ENCODE measurements around the gene CHD3.

DNA sequence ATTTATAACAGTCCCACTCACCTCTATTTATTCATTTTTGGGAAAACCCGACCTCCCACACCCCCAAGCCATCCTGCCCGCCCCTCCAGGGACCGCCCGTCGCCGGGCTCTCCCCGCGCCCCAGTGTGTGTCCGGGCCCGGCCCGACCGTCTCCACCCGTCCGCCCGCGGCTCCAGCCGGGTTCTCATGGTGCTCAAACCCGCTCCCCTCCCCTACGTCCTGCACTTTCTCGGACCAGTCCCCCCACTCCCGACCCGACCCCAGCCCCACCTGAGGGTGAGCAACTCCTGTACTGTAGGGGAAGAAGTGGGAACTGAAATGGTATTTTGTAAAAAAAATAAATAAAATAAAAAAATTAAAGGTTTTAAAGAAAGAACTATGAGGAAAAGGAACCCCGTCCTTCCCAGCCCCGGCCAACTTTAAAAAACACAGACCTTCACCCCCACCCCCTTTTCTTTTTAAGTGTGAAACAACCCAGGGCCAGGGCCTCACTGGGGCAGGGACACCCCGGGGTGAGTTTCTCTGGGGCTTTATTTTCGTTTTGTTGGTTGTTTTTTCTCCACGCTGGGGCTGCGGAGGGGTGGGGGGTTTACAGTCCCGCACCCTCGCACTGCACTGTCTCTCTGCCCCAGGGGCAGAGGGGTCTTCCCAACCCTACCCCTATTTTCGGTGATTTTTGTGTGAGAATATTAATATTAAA lies 34.4 kb upstream of the CHD3 start:
- TF ChIP-seq CREB1 (IDR thresholded peaks at IDR 0.05; ENCODE audit: low read depth), result no peak
- TF ChIP-seq, protein P1, sequence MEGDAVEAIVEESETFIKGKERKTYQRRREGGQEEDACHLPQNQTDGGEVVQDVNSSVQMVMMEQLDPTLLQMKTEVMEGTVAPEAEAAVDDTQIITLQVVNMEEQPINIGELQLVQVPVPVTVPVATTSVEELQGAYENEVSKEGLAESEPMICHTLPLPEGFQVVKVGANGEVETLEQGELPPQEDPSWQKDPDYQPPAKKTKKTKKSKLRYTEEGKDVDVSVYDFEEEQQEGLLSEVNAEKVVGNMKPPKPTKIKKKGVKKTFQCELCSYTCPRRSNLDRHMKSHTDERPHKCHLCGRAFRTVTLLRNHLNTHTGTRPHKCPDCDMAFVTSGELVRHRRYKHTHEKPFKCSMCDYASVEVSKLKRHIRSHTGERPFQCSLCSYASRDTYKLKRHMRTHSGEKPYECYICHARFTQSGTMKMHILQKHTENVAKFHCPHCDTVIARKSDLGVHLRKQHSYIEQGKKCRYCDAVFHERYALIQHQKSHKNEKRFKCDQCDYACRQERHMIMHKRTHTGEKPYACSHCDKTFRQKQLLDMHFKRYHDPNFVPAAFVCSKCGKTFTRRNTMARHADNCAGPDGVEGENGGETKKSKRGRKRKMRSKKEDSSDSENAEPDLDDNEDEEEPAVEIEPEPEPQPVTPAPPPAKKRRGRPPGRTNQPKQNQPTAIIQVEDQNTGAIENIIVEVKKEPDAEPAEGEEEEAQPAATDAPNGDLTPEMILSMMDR (IDR thresholded peaks at IDR 0.05 in 2 of 3, conservative IDR thresholded peaks at IDR 0.05 in 1 of 3; ENCODE audit: control insufficient read depth in 2 of 3, extremely low read depth in 1 of 3, insufficient read depth in 1 of 3, low read depth in 3 of 3, low read length in 3 of 3), result no peak
- TF ChIP-seq ZBTB4 (CRISPR knock-in tag; IDR thresholded peaks at IDR 0.05), result no peak
- TF ChIP-seq CHD1 (IDR thresholded peaks at IDR 0.05; ENCODE audit: low read depth, low read length), result no peak
- TF ChIP-seq TAF1 (IDR thresholded peaks at IDR 0.05; ENCODE audit: borderline replicate concordance, low read depth, low read length), result no peak
- TF ChIP-seq SIN3A (IDR thresholded peaks at IDR 0.05; ENCODE audit: low read depth, low read length), result no peak
- no peak for TF ChIP-seq E2F4 (IDR thresholded peaks at IDR 0.05; ENCODE audit: low read depth, low read length)
- TF ChIP-seq MTA3 (IDR thresholded peaks at IDR 0.05; ENCODE audit: borderline replicate concordance, low read length), result no peak
- TF ChIP-seq JUND (IDR thresholded peaks at IDR 0.05; ENCODE audit: low read depth, low read length), result no peak
- TF ChIP-seq CHD4 (IDR thresholded peaks at IDR 0.05), result no peak

Measured in GM12878 (cell line).